Esophagus muscularis mucosa (tissue), 4 donors: ENCODE results near the gene TPBG. TPM values are rescaled to one million over a fixed set of nuclear protein-coding genes. Genes with fewer than 3 reads are reported as not detected.

Experiments
- DNase-seq: peaks from one replicate; pipeline ENCODE4 v3.0.0-alpha.2; 2017; ENCODE audit errors: extremely low spot score
- H3K27ac ChIP-seq, 4 donors: fragments of 200-600 bp; sonication (generic); replicated peaks in 1 of 4; 1 replicate in 3 of 4; 2 replicates in 1 of 4; pipeline ENCODE4 v1.5.1; 2016 to 2019; ENCODE audit warnings: mild to moderate bottlenecking in 1 of 4
- H3K27me3 ChIP-seq, 4 donors: fragments of 200-600 bp; sonication (generic); one replicate each; pipeline versions ENCODE4 v1.5.1 to v1.6.0; 2016 to 2019
- H3K36me3 ChIP-seq, 4 donors: fragments of 200-600 bp; sonication (generic); one replicate each; pipeline ENCODE4 v1.5.1; 2016 to 2019
- H3K4me1 ChIP-seq, 4 donors: fragments of 200-600 bp; sonication (generic); one replicate each; pipeline ENCODE4 v1.5.1; 2016 to 2019
- H3K4me3 ChIP-seq, 4 donors: fragments of 200-600 bp; sonication (generic); 1 replicate in 2 of 4; 2 replicates in 2 of 4; pipeline ENCODE4 v1.5.1; 2016 to 2019; ENCODE audit warnings: mild to moderate bottlenecking in 4 of 4, moderate library complexity in 1 of 4
- H3K9me3 ChIP-seq, 4 donors: fragments of 200-600 bp; sonication (generic); 1 replicate in 3 of 4; 2 replicates in 1 of 4; pipeline ENCODE4 v1.5.1; 2016 to 2019
- CTCF ChIP-seq, 3 experiments: fragments of 200-600 bp in 2 of 3; fragments of 450-650 bp in 1 of 3; sonication (generic) in 2 of 3; IDR thresholded peaks; one replicate each; pipeline ENCODE4 v1.5.1; 2017 to 2019; ENCODE audit warnings: antibody characterized with exemption in 3 of 3, mild to moderate bottlenecking in 2 of 3, moderate library complexity in 1 of 3
- EP300 ChIP-seq: sonication (generic); formaldehyde crosslinking; IDR thresholded peaks from one replicate; pipeline ENCODE4 v1.6.1; 2017; ENCODE audit warnings: antibody characterized with exemption
- POLR2A ChIP-seq: fragments of 450-650 bp; IDR thresholded peaks from one replicate; pipeline ENCODE4 v1.6.1; 2017; ENCODE audit warnings: antibody characterized with exemption, moderate library complexity, mild to moderate bottlenecking, low read depth
- POLR2AphosphoS5 ChIP-seq, 2 donors: sonication (generic); formaldehyde crosslinking; IDR thresholded peaks; one replicate each; pipeline ENCODE4 v1.6.1; 2017; ENCODE audit warnings: antibody characterized with exemption in 2 of 2
- WGBS: methylation state at CpG from one replicate; pipeline ENCODE4 v1.1.5; 2018; 5-methylcytosine and 5-hydroxymethylcytosine counted together
- intact Hi-C: fragments of 100-400 bp; cut with DNase I; formaldehyde crosslinking; loops from one replicate; pipeline ENCODE4 v1.15.1; 2023
- total RNA-seq, 4 donors: library from RNA; depleted of rRNA; stranded (reverse); fragments of >200 nt; gene quantifications; one replicate each; pipeline versions ENCODE4 v1.1.0 to v1.2.1, GENCODE V29; 2016

The TPBG gene
- total RNA-seq, 4 donors from 2014 or later: 111 to 181 (median 118) TPM

GRCh38 chr6:82396964-82397751 is 33.5 kb downstream of the TPBG start:
- Histone ChIP-seq H3K4me3 (no peak overlapping the region), H3K27me3 (no peaks in the 10 kb centered on the region), H3K4me1 (peaks cover 0 to 28% (median 22%) of the 10 kb centered on the region in 4 donors), H3K9me3 (no peaks in the 10 kb centered on the region), H3K36me3 (no peaks in the 10 kb centered on the region), H3K27ac (peak overlapping the region in 3 of 4 donors; percentile 24 to 53 (median 49))
- TF ChIP-seq POLR2A (no peak), POLR2AphosphoS5 (IDR thresholded peaks at IDR 0.05) (peak; percentile 15 to 51)
- WGBS: 83% methylated on average over 1 of the region's 1 CpG
- DNase-seq: no peak
- intact Hi-C loops: no loop called here

GRCh38 chr6:82397962-82398692 is 34.5 kb downstream of the TPBG start:
- intact Hi-C loops: no loop called here
- no peak overlapping the region for H3K4me3 ChIP-seq
- WGBS: 79% methylated on average over 1 of the region's 1 CpG

GRCh38 chr6:82408952-82409431 is 45.4 kb downstream of the TPBG start:
- intact Hi-C loops: no loop called here
- 77% methylated on average over 2 of the region's 2 CpGs for WGBS
- H3K4me3 ChIP-seq: no peak overlapping the region
- no peaks in the 10 kb centered on the region for H3K27me3 ChIP-seq
- TF ChIP-seq EP300 (no peak), POLR2A (no peak), CTCF (IDR thresholded peaks at IDR 0.05) (no peak), POLR2AphosphoS5 (IDR thresholded peaks at IDR 0.05) (no peak)
- no peaks in the 10 kb centered on the region for H3K4me1 ChIP-seq
- H3K36me3 ChIP-seq: no peaks in the 10 kb centered on the region
- DNase-seq: no peak
- H3K9me3 ChIP-seq: no peaks in the 10 kb centered on the region
- H3K27ac ChIP-seq: no peak overlapping the region

More at GRCh38 chr6:82397962-82398692, 34.5 kb downstream of the TPBG start:
- Histone ChIP-seq H3K9me3 (no peaks in the 10 kb centered on the region), H3K36me3 (no peaks in the 10 kb centered on the region), H3K27ac (peak overlapping the region in 3 of 4 donors; percentile 31 to 53 (median 35)), H3K4me1 (peaks cover 0 to 28% (median 22%) of the 10 kb centered on the region in 4 donors), H3K27me3 (no peaks in the 10 kb centered on the region)
- DNase-seq: no peak
- TF ChIP-seq POLR2A (no peak), POLR2AphosphoS5 (IDR thresholded peaks at IDR 0.05) (peak in 1 of 2 donors; percentile 44), CTCF (IDR thresholded peaks at IDR 0.05) (no peak), EP300 (no peak)

- no peaks in the 10 kb centered on the region for H3K9me3 ChIP-seq
- WGBS: 86% methylated on average over 3 of the region's 3 CpGs
- intact Hi-C loops: no loop called here
- TF ChIP-seq EP300 (no peak), CTCF (IDR thresholded peaks at IDR 0.05) (no peak), POLR2AphosphoS5 (IDR thresholded peaks at IDR 0.05) (no peak), POLR2A (no peak)
- H3K27ac ChIP-seq: no peak overlapping the region
- no peaks in the 10 kb centered on the region for H3K27me3 ChIP-seq
- no peak overlapping the region for H3K4me3 ChIP-seq
- no peak for DNase-seq
- H3K4me1 ChIP-seq: no peaks in the 10 kb centered on the region
- no peaks in the 10 kb centered on the region for H3K36me3 ChIP-seq
Measured at GRCh38 chr6:82410151-82410648, 46.6 kb downstream of the TPBG start.

- Histone ChIP-seq H3K4me3 (no peak overlapping the region), H3K27ac (no peak overlapping the region), H3K4me1 (no peaks in the 10 kb centered on the region), H3K9me3 (no peaks in the 10 kb centered on the region), H3K27me3 (no peaks in the 10 kb centered on the region), H3K36me3 (no peaks in the 10 kb centered on the region)
- intact Hi-C loops: no loop called here
- DNase-seq: no peak
- TF ChIP-seq EP300 (no peak), CTCF (IDR thresholded peaks at IDR 0.05) (no peak), POLR2A (no peak), POLR2AphosphoS5 (IDR thresholded peaks at IDR 0.05) (no peak)
- WGBS: 92% methylated on average over 2 of the region's 2 CpGs
Measured at GRCh38 chr6:82413868-82414267, 50.3 kb downstream of the TPBG start.
